Measurements from ENCODE around the gene CDCA5.

CDCA5 gene

DNA sequence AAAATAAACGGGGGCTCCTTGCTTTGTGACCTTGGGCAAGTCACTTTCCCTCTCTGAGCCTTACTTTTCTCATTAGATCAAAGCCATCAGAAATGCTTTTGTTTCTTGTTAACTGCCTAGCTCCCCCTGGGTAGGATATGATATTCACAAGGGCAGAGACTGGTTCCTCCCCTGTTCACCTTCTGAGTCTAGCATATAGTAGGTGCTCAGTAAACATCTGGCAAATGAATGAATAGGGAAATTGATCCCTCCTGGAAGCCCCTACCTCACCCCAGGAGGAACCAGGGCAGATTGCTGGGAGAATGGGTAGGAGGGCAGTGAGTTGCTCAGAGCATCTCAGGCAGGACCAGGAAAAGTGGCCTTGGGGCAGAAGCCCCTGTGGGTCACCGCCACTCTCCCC is 49.4 kb downstream of the CDCA5 start:
- Histone ChIP-seq H3K4me1 (ENCODE audit: control insufficient read depth, insufficient read depth, low read length) (no peaks in the 10 kb centered on the region), H3K4me3 (ENCODE audit: low read depth, low read length) (no peak overlapping the region), H3K27ac (ENCODE audit: low read depth, low read length) (no peak overlapping the region), H3K9ac (ENCODE audit: low read length) (no peak overlapping the region), H3K9me3 (ENCODE audit: control insufficient read depth, insufficient read depth, low read depth, low read length) (no peaks in the 10 kb centered on the region), H3K36me3 (ENCODE audit: control insufficient read depth, insufficient read depth, low read length) (no peaks in the 10 kb centered on the region), H3K27me3 (ENCODE audit: control insufficient read depth, insufficient read depth, low read length) (no peaks in the 10 kb centered on the region)

DNA sequence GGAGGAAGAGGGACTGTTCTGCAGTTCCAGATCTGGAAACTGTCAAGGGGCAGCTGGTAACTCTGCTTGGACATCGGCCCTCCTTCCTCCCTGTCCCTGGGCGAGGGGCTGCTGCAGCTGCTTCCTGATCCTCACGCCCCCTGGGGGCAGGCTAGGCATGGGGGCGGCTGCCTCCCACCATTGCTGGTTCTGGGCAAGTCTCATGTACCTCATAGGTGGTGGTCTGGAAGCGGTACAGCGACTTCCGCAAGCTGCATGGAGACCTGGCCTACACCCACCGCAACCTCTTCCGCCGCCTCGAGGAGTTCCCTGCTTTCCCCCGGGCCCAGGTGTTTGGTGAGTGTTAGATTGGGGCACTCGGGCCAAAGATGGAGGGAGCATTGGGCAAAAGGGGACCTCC is 51.6 kb downstream of the CDCA5 start:
- H3K36me3 ChIP-seq (ENCODE audit: control insufficient read depth, insufficient read depth, low read length), result no peaks in the 10 kb centered on the region
- peaks cover 5% of the 10 kb centered on the region; the same call in 1 of the 2 replicates for H3K4me1 ChIP-seq (ENCODE audit: control insufficient read depth, insufficient read depth, low read length)
- H3K27ac ChIP-seq (ENCODE audit: low read depth, low read length), result no peak overlapping the region
- H3K9me3 ChIP-seq (ENCODE audit: control insufficient read depth, insufficient read depth, low read depth, low read length), result no peaks in the 10 kb centered on the region
- H3K9ac ChIP-seq (ENCODE audit: low read length), result no peak overlapping the region
- H3K27me3 ChIP-seq (ENCODE audit: control insufficient read depth, insufficient read depth, low read length), result no peaks in the 10 kb centered on the region
- no peak overlapping the region for H3K4me3 ChIP-seq (ENCODE audit: low read depth, low read length)
